Measurements from ENCODE around the gene FGF1.
"Not testable (repeated sequence)": the region's sequence is repeated elsewhere in the genome, so short reads cannot be mapped to it uniquely, and the experiment has no call there.

The FGF1 gene

DNA sequence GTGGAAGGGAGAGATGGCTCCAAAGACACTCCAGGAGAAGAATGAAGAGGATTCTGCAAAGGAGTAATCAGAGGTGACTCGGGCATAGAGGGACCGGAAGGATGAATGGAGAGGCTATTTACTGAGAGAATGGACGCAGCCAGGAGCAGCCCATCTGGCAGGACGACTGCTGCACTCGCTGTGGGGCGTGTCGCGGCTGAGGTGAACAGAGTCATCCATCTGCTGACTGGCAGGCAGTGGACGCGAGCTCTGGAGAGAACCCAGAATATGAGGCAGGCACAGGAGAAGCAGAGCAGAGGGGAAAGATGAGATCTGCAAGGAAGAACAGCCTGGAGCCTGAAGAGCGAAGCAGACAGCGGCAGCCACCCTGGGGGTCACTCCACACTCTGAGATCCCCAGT lies 16.4 kb downstream of the FGF1 start:
- no peak for DNase-seq (ENCODE audit: low read depth)

DNA sequence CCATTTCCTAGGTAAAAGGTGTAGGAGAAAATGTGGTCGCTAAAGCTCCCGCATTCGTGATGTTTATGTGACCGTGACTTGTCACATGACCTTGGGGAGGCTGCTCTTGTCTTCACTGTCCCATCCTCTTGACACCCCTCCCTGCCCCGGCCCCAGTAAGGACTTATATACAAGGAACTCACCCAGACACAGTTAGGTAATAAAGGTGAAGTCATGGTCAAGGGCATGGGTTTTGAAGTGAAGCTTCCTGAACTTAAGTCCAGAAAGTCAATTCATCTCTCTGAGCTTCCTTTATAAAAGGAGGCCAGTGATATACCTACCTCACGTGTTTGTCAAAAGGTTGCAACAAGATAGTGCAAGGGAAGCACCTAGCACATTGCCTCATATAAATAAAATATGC lies 17.6 kb downstream of the FGF1 start:
- no peak for DNase-seq (ENCODE audit: low read depth)

DNA sequence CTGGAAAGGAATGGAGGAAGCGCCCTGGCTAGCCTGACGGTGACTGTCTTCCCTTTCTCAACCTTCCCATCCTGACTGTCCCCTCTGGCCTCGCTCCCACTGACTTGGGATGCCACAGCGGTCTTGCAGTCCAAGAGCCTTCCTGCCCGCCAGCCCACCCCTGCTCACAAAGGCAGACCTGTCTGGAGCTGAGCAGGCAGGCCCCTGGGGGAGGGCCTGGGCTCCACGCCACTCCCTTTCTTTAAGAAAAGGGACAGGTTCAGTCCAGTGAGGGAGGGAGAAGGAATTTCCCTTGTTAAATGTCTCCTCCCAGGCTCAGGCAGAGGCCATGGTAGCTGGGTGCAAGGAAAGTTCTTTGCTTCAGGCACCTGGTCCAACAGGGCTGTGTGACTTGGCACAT lies 18.1 kb downstream of the FGF1 start:
- DNase-seq (ENCODE audit: low read depth), result no peak

DNA sequence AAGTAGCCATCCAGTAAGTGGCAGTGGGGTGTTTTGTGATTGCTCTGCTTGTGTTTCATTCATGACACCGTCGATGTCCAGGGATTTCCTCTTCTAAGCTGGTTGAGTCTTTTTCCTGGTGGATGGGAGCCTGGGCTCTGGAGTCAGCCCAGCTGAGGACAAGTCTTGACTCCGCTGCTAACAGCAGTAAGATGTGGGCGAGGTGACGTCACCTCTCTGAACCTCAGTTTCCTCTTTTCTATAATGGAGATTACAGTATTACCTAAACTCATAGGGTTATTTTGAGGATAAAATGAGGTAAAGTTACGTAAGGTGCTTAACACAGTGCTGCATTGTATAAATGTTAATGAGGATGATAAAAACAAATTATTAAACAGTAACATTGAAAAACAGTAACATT lies 21.3 kb downstream of the FGF1 start:
- no peak for DNase-seq (ENCODE audit: low read depth)

DNA sequence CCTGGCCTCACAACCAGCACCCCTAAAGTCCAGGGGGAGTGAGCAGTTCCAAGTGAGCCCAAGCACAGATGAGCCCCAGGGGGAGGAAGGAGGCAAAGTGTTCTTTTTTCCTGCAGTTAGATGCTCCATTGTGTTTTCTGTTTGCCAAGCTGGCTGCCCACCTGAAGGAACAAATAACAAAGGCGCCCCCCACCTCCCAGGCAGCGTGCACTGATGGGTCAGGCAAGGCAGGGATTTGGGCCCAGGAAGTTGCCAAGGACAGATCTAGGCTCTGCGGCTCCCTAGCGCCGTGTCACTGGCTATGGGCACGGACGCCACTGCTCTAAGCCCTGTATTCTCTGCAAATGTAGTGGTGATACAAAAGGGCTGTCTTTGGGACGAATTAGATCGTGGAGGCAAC lies 21.8 kb downstream of the FGF1 start:
- DNase-seq (ENCODE audit: low read depth), result no peak

DNA sequence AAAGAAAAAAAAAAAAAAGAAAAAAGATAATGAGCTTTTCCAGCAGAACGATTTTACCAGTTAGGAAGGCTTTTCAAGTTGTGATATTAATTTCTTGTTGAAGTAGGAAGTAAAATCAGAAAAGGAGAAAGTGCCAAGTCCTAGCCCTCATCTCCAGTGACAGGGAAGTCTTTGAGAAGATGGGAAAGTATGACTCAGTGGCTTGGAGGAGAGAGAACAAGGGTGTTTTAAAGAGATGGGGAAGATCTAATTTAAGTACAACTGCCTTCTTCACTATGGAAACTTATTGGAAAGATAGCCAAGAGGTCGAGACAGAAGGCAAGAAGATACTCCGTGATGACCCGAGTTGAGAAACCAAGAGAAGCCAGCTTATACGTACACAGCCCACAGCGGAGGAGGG lies 22.6 kb downstream of the FGF1 start:
- no peak for DNase-seq (ENCODE audit: low read depth)

DNA sequence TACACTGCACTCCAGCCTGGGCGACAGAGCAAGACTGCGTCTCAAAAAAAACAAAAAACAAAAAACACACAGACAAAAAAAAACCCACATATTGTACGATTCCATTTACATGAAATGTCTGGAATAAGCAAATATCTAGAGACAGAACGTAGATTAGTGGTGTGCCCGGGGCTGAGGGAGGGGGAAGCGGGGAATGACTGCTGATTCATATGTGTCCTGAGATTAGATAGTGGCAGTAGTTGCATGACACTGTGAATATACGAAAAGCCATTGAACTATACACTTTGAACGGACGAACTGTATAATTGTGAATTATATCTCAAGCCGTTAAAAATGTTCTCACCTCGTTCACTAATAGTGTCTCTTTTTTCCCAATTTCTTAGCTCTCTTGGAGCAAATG lies 23.9 kb downstream of the FGF1 start:
- DNase-seq (ENCODE audit: low read depth), result no peak

DNA sequence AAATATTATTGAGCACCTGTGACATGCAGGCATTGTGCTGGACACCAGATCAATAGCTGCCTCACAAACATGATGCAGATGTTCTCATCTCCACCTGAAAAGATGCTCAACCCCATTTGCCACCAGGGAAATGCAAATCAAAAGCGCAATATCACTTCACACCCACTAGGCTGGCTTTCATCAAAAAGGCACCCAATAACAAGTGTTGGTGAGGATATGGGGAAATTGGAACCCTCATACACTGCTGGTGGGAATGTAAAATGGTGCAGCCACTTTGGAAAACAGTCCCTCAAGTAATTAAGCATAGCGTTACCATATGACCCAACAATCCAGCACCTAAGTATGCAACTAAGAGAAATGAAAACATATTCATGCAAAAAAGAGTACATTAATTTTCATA lies 24.7 kb downstream of the FGF1 start:
- DNase-seq (ENCODE audit: low read depth), result no peak

DNA sequence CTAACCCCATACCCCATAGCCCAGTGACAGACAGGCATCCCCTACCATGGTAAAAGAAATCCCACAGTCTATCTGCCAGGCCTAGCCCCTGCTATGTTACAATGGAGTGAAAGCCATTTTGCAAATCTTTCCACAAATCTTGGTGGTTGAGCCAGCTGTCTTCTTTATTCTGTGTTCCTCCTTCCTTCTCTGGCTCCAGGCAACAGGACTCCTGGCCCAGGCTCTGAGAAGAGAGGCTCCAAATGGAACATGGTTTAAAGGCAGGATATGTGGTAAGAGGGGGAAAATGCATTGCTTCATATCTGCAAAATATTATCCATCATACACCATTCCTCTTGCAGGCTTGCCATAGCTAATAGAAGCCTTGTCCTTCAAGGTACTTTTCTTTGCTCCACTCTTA lies 25.2 kb downstream of the FGF1 start:
- DNase-seq (ENCODE audit: low read depth), result no peak

DNA sequence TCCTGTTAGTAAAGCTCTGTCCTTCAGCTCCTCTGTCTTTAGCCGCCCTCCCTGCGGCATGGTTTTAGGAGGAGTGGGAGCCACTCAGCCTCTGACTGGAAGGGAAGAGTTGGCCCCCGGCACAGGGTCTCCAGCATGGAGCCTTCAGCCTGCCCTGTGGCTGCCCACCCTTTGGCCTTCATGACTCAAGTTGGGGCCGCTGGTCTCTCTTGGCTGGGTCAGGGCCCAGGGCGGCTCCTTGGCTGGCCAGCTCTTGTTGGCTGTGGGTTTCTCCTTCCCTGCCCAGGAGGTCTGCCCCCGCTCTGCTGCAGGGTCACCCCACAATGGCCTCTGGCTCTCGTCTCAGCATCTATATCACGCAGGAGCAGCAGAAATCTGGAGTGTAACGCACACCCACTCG lies 25.7 kb downstream of the FGF1 start:
- DNase-seq (ENCODE audit: low read depth), result no peak

DNA sequence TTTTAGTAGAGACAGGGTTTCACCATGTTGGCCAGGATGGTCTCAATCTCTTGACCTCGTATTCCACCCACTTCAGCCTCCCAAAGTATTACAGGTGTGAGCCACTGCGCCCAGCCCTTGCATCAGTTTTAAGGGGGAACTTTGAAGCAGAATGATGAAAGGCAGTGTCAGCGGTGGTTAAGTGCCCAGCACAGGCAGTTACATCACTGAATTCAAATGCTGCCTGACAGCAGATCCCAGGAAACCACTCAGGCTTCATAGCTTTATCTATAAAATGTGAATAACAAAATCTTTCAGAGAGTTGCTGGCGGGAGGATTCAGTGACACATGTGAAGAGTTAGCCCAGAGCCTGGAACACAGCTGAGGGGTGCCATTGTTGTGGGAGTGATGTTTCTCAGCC lies 26.5 kb downstream of the FGF1 start:
- DNase-seq (ENCODE audit: low read depth), result no peak

DNA sequence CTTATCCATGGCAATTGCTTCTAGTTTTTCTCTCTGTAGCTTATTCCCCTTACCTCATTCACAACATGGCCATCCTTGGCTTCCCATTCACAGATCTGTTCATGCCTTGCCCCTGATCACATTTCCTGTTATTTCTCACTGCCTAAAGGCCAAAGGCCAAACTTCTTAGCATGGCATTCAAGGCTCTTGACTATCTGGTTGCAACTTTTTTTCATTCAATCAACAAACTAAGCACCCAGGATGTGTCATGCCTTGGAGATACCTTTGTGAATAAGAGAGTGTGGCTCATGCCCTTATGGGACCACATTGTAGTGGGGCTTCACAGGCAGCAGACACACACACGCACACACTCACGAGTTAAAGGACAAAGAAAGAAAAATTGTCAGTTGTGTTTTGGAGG lies 27.6 kb downstream of the FGF1 start:
- no peak for DNase-seq (ENCODE audit: low read depth)

DNA sequence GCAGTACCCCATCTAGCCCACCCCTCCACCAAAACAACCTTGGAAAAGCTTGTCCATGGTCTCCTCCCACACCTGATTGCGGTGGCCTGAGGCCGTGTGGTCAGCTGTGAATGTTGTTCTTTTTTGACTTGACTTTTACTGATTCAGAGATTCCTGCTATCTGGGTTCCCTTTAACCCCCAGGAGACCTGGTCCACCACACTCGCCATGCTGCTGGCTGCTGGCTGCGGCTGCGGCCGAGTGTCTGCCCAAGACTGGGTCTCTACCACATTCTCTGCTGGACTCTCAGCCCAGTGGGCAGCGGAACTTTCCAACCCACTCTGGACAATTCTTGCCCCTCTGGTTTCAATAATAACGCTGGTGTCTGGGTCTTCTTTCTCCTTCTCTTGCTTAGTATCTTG lies 28.4 kb downstream of the FGF1 start:
- no peak for DNase-seq (ENCODE audit: low read depth)

DNA sequence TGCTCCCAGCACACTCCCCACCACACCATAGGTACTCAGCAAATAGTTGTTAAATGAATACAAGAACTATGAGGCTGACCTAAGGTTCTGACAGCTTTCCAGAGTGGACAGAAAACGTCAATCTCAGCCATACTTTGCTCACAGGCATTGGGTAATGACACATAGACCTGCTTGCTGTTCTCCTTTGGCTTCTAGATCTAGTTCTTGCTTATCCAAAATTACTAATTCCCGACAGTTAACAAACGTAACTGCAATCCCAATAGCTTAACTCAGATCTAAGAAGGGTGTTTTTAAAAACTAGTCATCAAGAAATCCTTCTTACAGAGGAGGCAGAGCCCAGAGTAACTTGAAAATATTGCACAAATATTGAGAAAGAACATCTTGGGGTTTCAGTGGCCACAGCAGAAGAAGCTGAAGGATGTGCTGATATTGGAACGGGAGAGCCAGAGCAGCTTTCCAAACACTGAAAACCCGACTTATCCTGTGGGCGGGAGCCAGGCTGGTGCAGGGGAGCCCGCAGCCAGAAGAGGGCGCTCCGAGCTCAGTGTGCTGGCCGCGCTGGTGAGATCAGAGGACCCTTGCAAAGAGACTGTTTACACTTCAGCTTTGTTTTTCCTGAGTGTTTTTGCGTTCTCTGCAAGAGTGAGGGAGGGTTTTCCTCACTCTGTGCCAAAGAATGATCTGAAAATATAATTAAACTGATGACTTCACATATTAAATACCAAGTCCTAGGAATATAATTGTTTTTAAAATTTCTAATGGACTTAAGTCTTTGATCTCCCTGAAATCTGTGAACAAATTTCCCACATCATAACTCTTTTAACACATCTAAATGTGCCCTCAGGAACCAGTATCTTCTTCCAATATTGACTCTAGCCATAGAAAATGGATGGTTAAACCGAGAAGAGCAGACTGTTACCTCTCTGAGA lies 30.3 kb downstream of the FGF1 start:
- peak; percentile 33 for DNase-seq (ENCODE audit: low read depth)

DNA sequence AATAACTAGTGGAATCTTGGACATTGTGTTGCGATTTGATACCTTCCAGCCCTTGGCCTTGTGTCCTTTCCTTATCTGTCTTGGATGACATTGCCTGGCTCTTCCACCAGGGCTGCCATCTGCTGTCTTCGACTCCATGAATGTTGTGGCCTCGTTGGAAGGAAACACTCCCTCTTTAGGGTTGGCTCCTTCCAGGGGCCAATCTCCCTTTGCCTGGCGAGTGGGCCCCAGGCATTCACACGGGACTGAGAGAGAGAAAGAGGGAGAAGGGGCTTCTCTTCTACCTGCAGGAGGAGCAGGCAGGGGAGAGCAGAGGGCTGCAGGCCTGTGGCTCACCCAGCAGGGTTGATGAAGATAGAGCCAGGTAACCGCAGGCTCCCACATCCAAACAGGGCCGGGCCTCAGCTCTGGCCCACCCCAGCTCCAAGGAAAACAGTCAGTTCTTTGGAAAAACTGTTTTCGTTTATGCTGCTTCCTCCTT lies 31.3 kb downstream of the FGF1 start:
- DNase-seq (ENCODE audit: low read depth), result no peak

DNA sequence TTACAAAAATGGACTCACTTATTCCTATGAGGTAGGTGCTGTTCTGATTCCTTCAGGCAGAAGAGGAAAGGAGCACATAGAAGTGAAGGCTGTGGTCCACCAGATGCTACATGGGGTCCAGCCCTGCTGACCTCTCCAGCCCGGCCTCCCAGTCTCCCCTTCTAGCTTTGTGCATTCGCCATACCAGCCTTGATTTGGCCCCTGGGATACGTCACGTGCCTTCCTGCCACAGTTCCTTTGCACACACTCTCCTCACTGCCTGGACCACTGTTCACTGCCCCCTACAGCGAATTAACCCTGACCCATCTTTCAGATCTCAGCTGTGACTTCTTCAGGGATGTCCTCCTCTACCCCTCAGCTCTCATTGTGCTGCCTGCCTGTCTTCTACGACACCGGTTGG lies 32.6 kb downstream of the FGF1 start:
- no peak for DNase-seq (ENCODE audit: low read depth)

DNA sequence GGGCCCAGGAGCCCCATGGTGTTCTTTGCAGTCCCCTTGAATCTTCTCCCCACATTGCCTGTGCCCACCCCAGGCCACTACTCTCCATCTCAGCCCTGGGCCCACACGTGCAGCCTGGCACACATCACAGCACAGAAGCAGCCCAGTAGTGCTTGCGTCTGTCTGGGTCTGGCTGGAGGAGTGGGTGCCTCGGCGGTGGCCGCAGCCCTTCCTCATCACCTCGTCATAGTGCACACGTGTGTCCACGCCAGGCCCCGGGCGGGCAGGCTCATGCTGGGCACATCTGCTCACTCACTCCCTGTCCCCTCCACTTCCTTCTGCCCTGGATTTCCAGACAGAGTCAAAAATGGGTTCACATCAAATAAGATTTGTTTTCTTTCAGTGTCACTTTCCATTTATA lies 33.3 kb downstream of the FGF1 start:
- no peak for DNase-seq (ENCODE audit: low read depth)

DNA sequence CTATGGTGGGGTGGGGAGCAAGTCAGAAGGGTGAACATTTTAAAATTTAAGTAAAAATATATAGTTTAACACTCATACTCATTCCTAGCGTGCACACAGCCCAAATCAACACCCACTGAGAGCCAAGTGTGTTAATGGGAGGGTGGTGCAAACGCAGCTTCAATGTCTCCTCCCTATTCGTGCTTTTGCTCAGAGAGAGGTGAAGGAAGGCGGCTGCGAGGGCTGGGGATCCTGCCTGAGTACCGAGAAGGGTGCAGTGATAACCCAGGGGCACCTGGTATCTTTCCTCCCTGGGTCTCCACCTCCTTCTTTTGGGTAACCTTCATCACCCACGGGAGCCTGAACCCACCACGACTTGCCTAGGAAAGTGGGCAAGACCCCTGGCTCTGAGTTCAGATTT lies 35.0 kb downstream of the FGF1 start:
- DNase-seq (ENCODE audit: low read depth), result no peak

DNA sequence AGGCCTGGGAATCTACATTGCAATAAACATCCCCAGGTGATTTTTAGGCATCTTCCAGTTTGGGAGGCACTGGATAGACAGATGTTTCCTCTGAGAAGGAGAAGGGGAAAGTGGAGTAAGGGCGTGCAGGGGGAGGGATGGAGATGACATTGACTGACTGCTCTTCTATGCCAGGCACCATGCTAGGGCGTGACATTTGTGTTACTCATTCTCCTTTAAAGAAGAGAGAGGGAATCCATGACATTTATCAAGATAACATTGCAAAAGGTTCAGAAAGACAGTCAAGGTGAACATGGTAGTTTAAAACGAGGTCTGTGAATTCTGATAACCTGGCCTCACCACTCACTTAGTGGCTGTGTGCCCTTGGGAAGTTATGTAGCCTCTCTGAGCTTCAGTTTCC lies 35.8 kb downstream of the FGF1 start:
- no peak for DNase-seq (ENCODE audit: low read depth)

DNA sequence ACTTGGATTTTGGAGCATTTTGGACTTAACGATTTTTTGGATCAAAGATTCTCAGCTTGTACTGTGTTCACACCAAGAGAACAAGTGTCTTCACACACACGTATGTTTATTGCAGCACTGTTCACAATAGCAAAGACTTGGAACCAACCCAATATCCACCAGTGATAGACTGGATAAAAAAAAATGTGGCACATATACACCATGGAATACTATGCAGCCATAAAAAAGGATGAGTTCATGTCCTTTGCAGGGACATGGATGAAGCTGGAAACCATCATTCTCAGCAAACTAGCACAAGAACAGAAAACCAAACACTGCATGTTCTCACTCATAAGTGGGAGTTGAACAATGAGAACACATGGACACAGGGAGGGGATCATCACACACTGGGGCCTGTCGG lies 37.8 kb downstream of the FGF1 start:
- DNase-seq (ENCODE audit: low read depth), result not testable (repeated sequence)

DNA sequence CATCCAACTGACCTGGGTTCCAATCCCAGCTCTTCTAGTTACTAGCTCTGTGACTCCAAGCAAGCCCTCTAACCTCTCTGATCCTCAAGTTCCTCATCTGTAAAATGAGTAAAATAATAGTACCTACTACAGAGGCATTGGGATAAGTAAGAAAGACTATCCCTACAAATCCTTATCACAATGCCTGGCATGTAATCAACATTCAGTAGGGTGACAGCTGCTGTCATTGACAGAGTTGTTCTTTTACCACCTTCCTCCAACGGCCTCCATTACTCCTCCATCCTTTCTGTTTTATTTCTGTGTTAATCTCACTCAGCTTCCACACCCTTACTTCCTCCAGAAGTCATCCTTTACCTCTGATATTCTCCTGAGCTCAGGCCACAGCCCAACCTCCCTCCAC lies 40.4 kb downstream of the FGF1 start:
- no peak for DNase-seq (ENCODE audit: low read depth)

DNA sequence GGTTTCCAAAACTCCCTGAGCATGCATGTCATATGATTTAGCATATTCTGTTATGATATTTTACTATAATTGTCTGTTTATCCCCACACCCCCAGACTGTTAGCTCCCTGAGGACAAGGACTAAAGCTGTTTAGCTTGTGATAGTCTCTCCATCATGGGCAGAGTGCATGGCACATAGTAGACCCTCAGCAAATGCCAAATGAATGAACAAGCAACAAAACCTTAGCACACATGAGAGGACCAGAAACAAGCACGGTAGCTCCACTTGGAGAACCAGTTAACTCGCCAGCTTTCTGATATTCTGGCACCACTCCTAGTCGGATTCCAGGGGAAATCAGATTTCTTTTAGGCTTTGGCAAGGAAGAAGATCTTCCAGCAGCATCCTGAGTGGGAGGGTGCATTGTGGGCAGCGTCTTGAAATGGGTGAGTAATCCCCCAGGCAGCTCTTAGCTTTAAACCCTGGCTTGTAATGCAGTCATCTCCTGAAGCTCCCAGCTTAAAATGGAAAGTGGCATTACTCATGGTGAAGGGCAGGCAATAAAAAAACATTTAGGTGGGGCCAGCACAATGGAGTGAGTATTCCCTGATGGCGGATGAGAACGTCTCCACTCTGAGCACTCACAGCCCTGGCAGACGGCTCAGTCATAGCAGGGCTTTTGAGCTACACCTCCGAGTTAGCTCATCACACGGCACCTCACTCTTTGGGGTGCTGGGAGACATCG lies 41.1 kb downstream of the FGF1 start:
- no peak for DNase-seq (ENCODE audit: low read depth)

DNA sequence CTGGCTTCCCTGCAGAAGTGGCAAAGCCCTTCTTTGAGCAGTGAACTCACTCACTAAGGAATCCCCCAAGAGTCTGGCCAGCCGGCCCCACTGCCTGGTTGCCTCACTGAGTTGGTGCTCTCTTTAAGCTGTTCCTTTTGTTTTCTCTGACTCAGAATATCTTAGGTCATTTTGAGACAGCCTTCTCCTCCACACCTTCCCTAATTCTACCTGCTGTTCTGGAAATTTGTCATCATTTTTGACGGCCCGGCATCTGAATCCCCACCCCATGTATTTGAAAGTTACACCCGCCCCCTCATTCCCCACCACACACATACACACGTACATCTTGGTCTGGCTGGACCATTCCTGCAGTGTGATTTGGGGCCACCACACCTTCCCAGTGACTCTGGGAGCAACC lies 41.8 kb downstream of the FGF1 start:
- no peak for DNase-seq (ENCODE audit: low read depth)
